GM12865 (cell line): ENCODE results near the gene DRD1.
"Not testable (repeated sequence)": the region's sequence is repeated elsewhere in the genome, so short reads cannot be mapped to it uniquely, and the experiment has no call there.

Experiments used
- DNase-seq: peaks from one replicate; pipeline ENCODE4 v3.0.0; 2010; ENCODE audit warnings: low read depth
- H3K4me3 ChIP-seq: 2 replicates; pipeline ENCODE4 v1.5.1; 2011; ENCODE audit warnings: mild to moderate bottlenecking, low read depth, low read length, control low read depth
- CTCF ChIP-seq: IDR thresholded peaks from 2 replicates; pipeline ENCODE4 v1.5.1; 2011; ENCODE audit warnings: low read length, control low read depth, low read depth, inconsistent platforms; ENCODE audit not compliant: insufficient read depth; ENCODE audit errors: missing control alignments

DRD1 gene

GRCh38 chr5:175443514-175444059 is 395 bp downstream of the DRD1 start:
- no peak for DNase-seq
- TF ChIP-seq CTCF, result no peak
- no peak overlapping the region for H3K4me3 ChIP-seq

- no peak overlapping the region for H3K4me3 ChIP-seq
- DNase-seq, result no peak
- TF ChIP-seq CTCF, result no peak
Measured at GRCh38 chr5:175438234-175438857, 5.6 kb downstream of the DRD1 start.

GRCh38 chr5:175436359-175436758 is 7.6 kb downstream of the DRD1 start:
- DNase-seq, result no peak
- no peak for TF ChIP-seq CTCF
- H3K4me3 ChIP-seq, result no peak overlapping the region

GRCh38 chr5:175434800-175435199 is 9.2 kb downstream of the DRD1 start:
- H3K4me3 ChIP-seq, result no peak overlapping the region
- no peak for DNase-seq
- TF ChIP-seq CTCF, result no peak

GRCh38 chr5:175427762-175428161 is 16.2 kb downstream of the DRD1 start:
- no peak for DNase-seq
- no peak overlapping the region for H3K4me3 ChIP-seq
- no peak for TF ChIP-seq CTCF

GRCh38 chr5:175424594-175424993 is 19.4 kb downstream of the DRD1 start:
- not testable (repeated sequence) for DNase-seq, H3K4me3 ChIP-seq

- no peak for TF ChIP-seq CTCF
- no peak overlapping the region for H3K4me3 ChIP-seq
Measured at GRCh38 chr5:175422058-175422457, 21.9 kb downstream of the DRD1 start.

GRCh38 chr5:175420383-175420782 is 23.6 kb downstream of the DRD1 start:
- no peak for TF ChIP-seq CTCF
- no peak for DNase-seq
- H3K4me3 ChIP-seq, result no peak overlapping the region

More at GRCh38 chr5:175422058-175422457, 21.9 kb downstream of the DRD1 start:
- DNase-seq, result no peak
